HG02759 (cell line): Measurements from ENCODE around the gene SHROOM4.

Experiments
- ATAC-seq: cut with Tn5 transposase; IDR thresholded peaks from one replicate; pipeline ENCODE4 v1.9.1; 2021; ENCODE audit warnings: mild to moderate bottlenecking, moderate library complexity; ENCODE audit not compliant: unreplicated experiment

Gene SHROOM4

DNA sequence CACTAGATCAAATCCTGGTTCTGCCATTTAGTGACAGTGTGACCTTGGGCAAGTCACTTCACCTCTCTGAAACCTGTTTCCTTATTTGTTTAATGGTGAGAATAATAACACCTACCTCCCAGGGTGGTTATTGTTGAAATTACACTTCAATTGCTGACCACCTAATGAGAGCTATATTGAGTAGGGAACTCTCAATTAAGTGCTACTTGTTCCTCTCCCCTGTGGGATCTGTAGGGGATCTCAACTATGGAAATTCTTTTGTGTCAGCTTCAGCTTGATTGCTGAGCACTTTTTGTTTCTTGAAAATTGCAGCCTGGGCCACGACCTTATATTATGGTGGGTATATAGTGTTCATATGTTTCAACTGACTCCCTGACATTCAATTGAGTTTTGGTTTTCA is 102.1 kb downstream of the SHROOM4 start:
- ATAC-seq, result no peak

DNA sequence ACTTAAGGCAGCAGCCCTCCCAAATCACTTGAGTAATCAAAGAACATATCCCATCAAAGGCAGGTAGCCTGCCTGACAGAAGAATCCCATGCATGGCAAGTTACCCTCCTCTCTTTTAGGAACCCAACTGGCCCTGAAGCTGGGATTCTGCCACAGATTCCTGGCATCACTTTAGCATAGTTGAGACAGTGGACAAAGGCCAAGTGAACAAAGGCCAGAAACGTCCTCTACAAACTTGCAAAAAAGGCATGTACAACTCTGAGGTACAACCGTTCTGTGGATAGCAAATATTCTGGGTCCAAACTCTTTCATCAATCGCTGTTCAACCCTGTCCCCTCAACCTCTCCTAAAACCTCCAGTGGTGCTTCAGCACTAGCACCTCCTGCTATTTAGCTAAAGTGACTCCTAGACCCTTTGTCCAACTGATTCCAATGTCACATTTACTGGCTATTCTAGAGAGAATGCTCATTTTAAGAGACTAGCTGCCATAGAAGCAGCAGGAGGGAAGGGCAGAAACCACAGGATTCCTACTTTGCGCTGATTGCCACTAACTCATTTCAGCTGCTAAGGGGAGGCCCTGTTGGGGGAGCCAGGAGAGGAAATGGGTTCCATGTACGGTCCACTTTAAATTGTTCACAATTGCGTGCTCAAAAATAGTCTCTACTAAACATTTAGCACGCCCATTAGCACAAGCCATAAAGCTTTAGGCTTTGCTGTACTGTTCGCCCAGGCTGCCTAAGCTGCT is 105.9 kb downstream of the SHROOM4 start:
- ATAC-seq, result no peak

DNA sequence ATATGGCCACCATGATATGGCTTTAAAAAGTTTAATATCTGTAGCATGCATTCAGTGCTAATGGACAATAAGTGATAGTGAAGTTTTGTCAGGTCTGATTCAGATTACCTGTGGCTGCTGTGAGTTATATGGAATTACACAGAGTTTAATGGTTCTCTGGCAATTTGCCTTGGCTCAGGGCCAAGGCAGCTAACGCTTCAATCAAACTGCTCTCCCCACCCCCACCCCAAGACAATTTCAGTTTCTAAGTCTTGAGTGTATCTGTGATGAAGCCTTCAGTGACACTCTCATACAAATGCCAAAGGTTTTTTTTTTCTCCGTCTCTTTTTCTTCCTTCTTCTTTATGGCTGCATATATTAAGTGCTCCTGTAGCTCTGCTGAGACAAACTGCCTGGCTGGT is 106.6 kb downstream of the SHROOM4 start:
- no peak for ATAC-seq

DNA sequence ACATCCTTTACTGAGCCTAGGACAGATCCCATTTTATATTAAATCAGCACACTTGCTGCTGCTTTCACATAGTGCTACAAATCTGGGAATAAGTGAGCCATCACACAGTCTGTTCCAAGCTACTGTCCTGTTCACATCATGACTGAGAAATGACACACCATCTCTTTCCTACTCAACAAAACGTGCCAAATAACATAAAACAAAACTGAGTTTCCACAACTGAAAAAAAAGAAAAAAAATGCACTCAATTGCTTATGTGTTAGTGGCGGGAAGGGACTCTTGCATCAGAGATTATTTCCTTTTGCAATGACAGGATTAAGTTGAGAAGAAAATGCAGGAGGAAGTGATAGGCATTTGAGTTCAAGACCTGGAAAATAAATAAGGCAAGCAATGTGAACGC is 109.0 kb downstream of the SHROOM4 start:
- no peak for ATAC-seq

DNA sequence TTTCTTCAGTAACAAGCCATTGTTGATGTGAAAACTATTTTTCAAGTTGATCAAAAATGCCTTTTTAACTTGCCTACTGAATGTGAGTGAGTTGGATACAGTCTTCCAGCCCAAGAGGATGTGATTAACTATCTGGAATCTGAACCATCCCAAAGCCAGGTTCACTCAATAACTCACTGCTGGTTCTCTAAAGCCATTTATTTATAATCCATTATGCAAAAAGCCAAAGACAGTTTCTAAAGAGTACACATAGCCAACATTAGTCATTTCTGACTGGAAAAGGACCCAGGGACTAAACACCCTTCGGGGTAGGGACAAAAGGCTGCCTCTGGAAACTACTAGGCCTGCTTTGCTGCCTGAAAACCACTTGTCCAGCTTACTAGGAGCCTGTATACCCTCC is 109.6 kb downstream of the SHROOM4 start:
- no peak for ATAC-seq

DNA sequence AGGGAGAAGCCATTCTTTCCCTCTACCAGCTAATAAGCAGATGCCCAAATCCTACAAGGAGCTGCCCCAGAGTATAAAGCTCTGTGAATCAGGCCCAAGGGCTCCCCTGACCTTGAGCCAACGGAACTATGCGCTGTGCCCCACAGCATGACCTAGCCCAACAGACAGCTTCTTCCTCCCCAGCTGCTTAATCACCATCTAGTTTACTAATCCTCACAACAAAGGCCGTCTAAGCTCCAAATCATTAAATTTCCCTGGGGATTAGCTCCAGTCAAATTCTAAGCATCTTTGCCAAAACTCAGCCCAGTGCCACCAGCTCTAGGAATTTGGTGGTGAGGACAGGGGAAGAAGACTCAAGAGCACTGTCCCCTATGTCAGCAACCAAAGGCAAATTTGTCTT is 113.1 kb downstream of the SHROOM4 start:
- no peak for ATAC-seq

DNA sequence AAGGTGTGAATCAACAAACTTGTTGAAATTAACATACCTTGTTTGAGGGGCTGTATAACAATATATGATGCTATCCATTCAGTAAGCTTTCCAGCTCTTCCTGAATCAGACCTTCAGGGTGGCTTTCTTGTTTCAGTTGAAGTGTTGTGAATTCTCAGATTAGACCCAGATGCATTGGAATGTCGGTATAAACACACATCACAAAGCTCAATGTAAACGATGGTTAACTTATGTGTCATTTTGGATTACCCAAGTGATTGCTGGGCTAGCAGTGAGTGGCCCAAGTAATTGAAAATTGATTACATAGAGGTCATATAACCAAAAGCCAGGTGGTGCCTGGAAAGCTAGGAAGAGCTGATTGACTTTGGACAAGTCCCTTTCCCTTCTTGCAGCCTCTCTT is 115.0 kb downstream of the SHROOM4 start:
- ATAC-seq, result no peak

DNA sequence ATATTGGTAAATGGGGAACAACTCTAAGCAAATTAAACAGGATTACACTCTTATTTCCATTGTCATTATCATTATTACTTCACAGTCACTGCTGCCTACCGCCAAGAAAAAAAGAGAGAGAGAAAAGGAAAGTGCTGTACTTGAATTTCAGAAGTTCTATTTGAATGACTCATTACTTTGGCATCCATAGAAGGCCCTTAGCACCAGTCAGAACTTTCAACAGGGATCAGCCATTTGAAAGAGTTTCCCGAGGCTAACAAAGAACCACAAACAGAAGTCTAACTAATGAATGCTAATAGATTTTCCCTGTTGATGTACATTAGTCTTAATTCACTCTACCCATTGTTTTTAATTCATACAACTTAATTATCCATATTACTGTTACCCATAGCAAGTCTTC is 116.3 kb downstream of the SHROOM4 start:
- ATAC-seq, result no peak

DNA sequence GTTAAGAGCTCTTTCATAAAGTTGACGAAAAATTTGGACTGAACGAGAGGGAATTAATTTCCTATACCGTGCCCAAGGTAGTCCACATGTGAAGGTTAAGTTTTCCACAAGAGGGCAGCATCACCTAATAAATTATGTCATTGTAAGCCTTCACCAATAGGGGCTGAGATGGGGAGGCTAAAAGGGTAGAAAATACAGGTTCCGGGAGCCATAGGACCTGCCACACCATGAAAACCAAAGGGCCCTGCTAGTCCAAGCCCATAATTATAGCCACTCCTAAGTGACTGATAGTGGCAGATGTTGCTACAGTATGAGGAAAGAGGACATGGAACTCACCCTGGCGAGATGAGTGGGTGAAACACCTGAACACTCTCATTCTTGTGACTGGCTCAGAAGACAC is 122.2 kb downstream of the SHROOM4 start:
- peak; percentile 85 for ATAC-seq

DNA sequence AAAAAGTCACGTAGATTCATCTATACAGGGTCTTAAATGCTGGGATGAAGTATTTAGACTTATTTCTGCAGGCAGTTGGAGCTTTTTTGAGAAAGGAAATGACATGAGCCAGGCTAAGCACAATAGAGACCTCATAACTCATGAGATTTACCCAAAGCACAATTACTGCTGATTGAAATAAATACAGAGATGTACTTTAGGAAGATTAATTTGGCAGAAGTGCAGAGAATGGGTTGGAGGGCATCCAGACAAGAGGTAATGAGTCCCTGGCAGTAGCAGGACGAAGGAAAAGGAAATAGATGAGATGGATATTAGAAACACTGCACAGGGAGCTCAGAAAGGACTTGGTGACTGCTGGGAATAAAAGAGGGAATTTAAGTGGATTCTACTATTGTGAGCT is 129.1 kb downstream of the SHROOM4 start:
- ATAC-seq, result no peak

DNA sequence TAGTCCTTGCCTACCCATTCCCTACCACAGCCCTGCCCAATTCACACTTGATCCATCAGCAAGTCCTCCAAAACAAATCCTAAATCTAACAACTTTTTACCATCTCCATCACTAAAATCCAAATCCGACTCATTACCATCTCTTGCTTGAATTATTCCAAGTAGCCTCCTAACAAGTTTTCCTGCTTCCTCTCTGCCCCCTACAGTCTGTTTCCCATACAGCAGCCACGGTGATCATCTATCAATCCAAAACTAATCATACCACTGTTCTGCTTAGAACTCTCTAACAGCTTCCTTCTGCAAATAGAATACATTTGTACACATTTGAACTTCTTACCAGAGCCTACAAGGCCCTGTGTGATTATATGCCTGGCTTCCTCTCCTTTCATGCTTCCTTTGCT is 133.0 kb downstream of the SHROOM4 start:
- no peak for ATAC-seq

DNA sequence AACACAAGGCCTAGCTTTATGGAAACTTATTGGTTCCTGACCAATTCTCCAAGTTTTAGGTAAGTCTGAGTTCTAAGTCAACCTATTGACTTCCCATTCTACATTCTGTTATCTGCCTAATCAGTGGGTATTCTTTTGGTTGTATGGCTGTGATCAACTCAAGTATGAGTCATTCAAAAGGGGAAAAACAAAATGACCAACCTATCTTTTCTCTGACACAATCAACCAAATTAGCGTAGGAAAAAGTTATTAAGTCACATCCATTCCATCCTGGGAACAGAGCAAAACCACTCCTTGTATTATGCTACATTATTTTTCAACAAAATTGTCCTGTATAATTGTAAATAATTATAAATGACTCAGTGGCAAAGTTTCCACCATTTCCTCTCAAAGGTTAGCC is 136.2 kb downstream of the SHROOM4 start:
- no peak for ATAC-seq

DNA sequence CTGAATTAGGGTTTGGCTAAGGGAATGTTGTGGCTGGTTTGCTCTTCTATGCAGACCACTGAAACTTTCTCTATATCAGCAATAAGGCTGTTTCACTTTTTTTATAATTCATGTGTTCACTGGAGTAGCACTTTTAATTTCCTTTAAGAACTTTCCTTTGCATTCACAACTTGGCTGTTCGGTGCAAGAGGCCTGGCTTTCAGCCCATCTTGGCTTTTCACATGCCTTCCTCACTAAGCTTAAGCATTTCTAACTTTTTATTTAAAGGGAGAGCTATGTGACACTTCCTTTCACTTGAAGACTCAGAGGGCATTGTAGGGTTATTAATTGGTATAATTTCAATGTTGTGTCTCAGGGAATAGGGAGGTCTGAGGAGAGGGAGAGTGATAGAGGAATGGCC is 142.3 kb downstream of the SHROOM4 start:
- ATAC-seq, result no peak

DNA sequence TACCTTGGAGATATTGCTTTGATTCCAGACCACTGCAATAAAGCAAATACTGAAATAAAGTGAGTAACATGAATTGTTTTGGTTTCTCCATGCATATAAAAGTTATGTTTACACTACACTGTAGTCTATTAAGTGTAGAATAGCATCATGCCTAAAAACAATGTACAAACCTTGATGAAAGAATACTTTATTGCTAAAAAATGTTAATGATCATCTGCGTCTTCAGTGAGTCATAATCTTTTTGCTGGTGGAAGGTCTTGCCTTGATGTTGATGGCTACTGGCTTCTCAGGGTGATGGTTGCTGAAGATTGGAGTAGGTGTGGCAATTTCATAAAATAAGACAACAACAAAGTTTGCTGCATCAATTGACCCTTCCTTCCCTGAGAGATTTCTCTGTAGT is 145.1 kb downstream of the SHROOM4 start:
- ATAC-seq, result no peak

DNA sequence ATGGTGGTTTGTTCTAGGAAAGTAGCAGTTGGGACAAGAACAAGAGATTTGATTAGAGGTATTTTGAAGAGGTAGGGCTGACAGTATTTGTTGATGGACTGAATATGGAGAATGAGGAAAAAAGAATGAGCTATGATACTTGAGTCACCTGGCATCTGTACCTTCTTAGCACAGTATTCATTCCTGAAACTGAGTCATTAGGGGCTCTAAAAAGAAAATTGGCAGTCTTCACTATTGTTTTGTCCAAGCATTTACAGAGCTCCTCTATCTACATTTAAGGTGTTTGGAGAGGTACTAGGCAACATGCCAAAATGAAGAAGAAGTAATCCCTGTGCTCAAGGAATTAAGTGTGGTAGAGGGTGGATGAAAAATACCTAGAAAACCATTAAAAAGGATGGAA is 165.8 kb downstream of the SHROOM4 start:
- ATAC-seq, result no peak

DNA sequence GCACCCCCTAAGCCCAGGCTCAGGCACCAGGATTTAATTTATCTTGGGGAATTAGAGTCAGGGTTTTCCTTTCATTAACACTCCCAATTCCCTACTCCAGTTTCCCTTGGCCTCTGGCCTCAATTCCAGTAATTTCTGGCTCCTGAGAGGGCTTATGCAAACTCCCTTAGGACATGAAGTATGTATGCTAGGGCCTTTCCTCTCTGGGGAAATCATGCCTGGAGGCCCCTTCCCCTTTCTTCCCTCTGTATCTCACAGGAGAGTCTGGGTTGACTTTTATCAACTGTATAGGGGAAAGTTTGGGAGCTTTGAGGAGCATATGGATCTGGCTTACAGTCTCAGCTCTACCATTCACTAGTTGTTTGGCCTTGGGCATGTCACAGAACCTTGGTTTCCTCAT is 169.5 kb downstream of the SHROOM4 start:
- no peak for ATAC-seq

DNA sequence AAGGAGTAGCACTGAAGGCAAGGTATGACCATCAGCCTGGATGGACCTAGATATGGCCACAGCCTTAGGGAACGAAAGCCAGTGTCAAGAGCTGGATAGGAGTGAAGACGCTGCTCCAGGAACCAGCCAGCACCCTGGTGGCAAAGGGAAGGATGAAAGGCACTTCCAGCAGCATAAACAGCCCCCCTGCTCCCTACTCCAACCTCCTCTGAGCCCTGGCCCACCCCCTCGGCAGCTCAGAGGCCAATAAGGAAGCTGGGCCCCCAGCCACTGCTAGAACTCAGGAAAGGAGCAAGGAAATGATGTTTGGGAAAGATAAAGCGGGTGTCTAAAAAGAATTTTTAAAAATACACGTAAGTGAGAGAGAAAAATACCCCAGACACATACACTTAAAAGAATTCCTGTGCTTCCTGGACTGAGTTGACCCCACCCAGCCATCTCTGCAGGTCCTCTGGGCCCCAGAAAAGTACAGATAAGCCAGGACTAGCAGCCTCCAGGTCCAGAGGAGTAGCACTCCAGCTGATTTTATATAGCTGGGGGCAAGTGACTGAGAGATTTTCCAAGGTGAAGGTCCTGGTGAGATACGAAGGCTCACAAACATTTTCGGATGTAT is 170.4 kb downstream of the SHROOM4 start:
- ATAC-seq, result no peak

DNA sequence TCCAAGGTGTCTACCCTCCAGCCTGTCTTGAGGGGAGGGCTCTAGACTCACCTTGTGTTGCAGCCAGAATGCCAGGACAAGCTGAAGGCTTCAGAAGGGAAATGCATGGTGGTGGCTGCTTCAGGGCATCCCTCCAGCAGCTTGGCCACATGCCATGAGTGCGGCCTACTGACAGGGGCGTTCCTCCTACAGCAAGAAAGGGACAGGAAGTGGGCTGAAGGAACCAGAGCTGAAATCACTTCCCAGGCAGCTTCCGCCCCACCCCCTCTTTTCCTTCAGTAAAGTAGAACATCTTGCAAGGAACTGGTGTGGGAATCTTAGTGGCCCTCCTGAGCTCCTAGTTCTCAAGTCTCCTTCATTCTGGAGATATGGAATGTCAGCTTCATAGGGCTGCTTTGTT is 175.9 kb downstream of the SHROOM4 start:
- no peak for ATAC-seq

DNA sequence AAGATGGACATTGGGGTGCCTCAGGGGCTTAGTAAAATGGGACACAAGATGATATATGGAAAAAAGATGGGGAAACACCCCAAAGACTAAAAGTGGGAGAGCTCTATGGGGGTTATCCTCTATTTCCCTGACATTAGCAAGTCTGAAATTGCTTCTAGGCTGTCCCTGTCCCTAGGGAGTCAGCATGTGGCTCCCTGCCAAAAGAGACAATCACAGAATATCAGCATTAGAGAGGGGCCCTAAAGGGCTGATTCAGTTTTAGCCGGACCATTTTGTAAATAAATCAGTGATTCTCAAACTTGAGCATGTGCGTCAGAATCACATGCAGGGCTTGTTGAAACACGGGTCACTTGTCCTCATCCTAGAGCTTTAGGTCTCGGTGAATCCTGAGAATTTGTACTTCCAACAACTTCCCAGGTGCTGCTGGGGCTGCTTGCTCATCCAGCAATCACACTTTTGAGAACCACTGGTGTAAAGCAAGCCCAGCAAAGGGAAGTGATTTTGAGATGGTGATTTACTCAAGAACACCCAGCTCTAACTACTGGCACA is 178.1 kb downstream of the SHROOM4 start:
- no peak for ATAC-seq

DNA sequence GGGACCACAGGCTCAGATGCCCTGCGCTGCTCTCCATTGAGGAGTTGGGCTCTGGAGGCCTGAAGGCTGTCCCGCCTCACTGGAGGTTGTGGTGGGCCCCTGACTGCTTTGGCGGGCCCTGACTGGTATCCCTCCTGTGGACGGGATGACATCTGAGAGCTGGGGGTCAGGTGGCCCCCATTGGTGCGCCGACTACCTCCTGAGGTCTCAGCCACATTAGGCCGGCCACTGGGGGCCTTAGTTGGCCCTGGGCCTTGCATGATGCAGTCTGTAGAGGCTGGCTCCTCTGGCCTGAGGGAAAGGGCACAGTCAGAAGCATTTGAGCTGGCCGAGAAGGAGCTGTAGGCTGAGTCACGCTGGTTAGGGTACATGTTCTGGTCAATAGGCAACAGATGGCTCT is 178.8 kb downstream of the SHROOM4 start:
- ATAC-seq, result no peak

DNA sequence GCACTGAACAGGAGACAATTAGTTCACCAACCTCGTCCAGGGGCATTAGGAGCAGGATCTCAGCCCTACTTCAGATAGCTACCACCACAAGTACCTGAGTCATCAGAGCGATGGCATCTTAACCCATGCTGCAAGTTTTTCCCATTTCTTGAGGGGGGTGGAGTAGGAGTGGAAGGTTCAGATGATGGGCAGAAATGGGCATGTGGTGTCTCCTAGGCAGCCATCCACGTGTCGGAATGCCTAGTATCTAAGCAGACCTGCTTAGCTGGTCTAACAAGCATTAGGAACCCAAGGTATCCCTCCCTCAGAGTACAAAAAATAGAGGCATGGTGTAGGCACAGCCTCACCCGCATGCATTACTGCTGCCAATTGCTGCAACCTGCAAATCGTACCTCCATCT is 184.2 kb downstream of the SHROOM4 start:
- ATAC-seq, result no peak

DNA sequence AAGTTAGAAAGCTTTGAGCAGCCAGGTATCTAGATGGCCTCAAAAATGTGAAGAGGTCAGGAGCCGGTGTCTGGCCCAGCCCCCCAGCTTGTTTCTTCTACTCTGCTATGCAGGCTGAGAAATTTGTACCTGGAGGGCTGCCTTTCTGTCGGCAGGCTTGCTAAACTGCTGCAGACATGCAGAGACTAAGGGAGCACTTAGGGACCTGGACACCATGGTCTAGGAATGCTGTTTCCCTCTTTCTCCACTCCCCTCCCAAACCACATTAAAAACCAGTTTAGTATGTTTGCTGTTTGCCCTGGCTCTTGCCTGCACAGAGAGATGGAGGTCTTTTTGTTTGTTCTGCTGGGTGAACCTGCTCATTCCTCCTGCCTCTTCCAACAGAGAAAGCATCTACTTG is 186.3 kb downstream of the SHROOM4 start:
- ATAC-seq, result no peak

DNA sequence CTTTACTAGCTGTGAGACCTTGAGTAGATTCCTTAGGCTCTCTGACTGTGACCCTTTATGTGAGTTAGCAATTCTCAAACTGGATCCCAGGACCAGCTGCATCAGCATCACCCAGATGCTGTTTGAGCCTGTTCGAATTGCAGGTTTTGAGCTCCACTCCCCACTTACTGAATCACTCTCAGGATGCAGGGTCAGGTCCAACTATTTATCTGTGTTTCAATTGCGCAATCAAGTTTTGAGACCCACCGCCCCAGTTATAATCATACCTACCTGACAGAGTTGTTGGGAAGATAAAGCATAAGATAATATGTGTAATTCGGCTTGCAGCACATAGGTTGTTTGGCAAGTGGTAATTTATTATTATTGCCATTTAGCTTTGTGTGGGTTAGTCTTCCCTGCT is 187.6 kb downstream of the SHROOM4 start:
- no peak for ATAC-seq
